ENCODE results near the gene CTH. TPM values are rescaled to one million over a fixed set of nuclear protein-coding genes. Genes with fewer than 3 reads are reported as not detected.

Gene CTH
- total RNA-seq, 4 donors from 2014 or later, result 1.3 to 6.9 (median 2.5) TPM

- no peak overlapping the region for H3K4me3 ChIP-seq
- H3K27me3 ChIP-seq, result no peaks in the 10 kb centered on the region
- ATAC-seq (no peak), DNase-seq (no peak)
- H3K9me3 ChIP-seq, result no peaks in the 10 kb centered on the region
- in situ Hi-C loops (cut with MboI; ENCODE audit: low sequenced_read_pairs in 4 of 4) (no loop called here), intact Hi-C loops (cut with DNase I; ENCODE audit: low total_unique reads) (no loop called here)
- H3K27ac ChIP-seq, result no peak overlapping the region
- no peaks in the 10 kb centered on the region for H3K4me1 ChIP-seq
- H3K36me3 ChIP-seq, result no peaks in the 10 kb centered on the region
- TF ChIP-seq CTCF (IDR thresholded peaks at IDR 0.05 in 4 of 5, conservative IDR thresholded peaks at IDR 0.05 in 1 of 5) (no peak), POLR2A (IDR thresholded peaks at IDR 0.05) (no peak)
These were observed 72.3 kb downstream of the CTH start for GRCh38 chr1:70483342-70483741.

GRCh38 chr1:70485624-70486023 lies 74.6 kb downstream of the CTH start:
- H3K4me3 ChIP-seq, result no peak overlapping the region
- no peak for DNase-seq
- H3K27me3 ChIP-seq, result no peaks in the 10 kb centered on the region
- no peaks in the 10 kb centered on the region for H3K36me3 ChIP-seq
- no peak for ATAC-seq
- H3K4me1 ChIP-seq, result no peaks in the 10 kb centered on the region
- intact Hi-C loops (cut with DNase I; ENCODE audit: low total_unique reads), result no loop called here
- TF ChIP-seq CTCF (IDR thresholded peaks at IDR 0.05 in 4 of 5, conservative IDR thresholded peaks at IDR 0.05 in 1 of 5), result no peak
- no peak for TF ChIP-seq POLR2A (IDR thresholded peaks at IDR 0.05)
- H3K27ac ChIP-seq, result no peak overlapping the region
- in situ Hi-C loops (cut with MboI; ENCODE audit: low sequenced_read_pairs in 4 of 4), result no loop called here
- no peaks in the 10 kb centered on the region for H3K9me3 ChIP-seq

GRCh38 chr1:70486676-70487458 lies 75.8 kb downstream of the CTH start:
- DNase-seq (no peak), ATAC-seq (peak in 1 of 2 donors; percentile 50)
- intact Hi-C loops (cut with DNase I; ENCODE audit: low total_unique reads) (no loop called here), in situ Hi-C loops (cut with MboI; ENCODE audit: low sequenced_read_pairs in 4 of 4) (no loop called here)
- Histone ChIP-seq H3K27ac (no peak overlapping the region), H3K4me1 (no peaks in the 10 kb centered on the region), H3K4me3 (no peak overlapping the region), H3K27me3 (no peaks in the 10 kb centered on the region), H3K36me3 (no peaks in the 10 kb centered on the region), H3K9me3 (no peaks in the 10 kb centered on the region)
- TF ChIP-seq CTCF (IDR thresholded peaks at IDR 0.05 in 4 of 5, conservative IDR thresholded peaks at IDR 0.05 in 1 of 5), result no peak
- no peak for TF ChIP-seq POLR2A (IDR thresholded peaks at IDR 0.05)

GRCh38 chr1:70487459-70487815 lies 76.4 kb downstream of the CTH start:
- ATAC-seq (no peak), DNase-seq (no peak)
- in situ Hi-C loops (cut with MboI; ENCODE audit: low sequenced_read_pairs in 4 of 4) (no loop called here), intact Hi-C loops (cut with DNase I; ENCODE audit: low total_unique reads) (no loop called here)
- TF ChIP-seq POLR2A (IDR thresholded peaks at IDR 0.05) (no peak), CTCF (IDR thresholded peaks at IDR 0.05 in 4 of 5, conservative IDR thresholded peaks at IDR 0.05 in 1 of 5) (no peak)
- no peak overlapping the region for H3K4me3 ChIP-seq
- H3K4me1 ChIP-seq, result no peaks in the 10 kb centered on the region
- no peaks in the 10 kb centered on the region for H3K27me3 ChIP-seq
- H3K27ac ChIP-seq, result no peak overlapping the region
- no peaks in the 10 kb centered on the region for H3K36me3 ChIP-seq
- H3K9me3 ChIP-seq, result no peaks in the 10 kb centered on the region

Data from gastrocnemius medialis (tissue), 4 donors.